ENCODE measurements around the gene SPEF2.

The SPEF2 gene

DNA sequence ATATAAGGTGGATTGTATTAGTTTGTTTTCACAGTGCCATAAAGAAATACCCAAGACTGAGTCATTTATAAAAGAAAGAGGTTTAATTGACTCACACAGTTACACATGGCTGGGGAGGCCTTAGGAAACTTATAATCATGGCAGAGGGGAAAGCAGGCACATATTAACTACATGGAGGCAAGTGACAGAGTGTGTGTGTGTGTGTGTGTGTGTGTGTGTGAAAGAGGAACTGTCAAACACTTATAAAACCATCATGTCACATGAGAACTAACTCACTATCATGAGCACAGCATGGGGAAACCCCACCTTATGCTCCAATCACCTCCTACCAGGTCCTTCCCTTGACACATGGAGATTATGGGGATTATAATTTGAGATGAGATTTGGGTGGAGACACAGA lies 118.6 kb downstream of the SPEF2 start:
- DNase-seq (ENCODE audit: insufficient read length) (no peak), FAIRE-seq (no peak)
- TF ChIP-seq POLR2A (IDR thresholded peaks at IDR 0.05; ENCODE audit: low read depth, low read length) (no peak), TAF1 (IDR thresholded peaks at IDR 0.05; ENCODE audit: borderline replicate concordance, low read depth, low read length) (no peak), POLR2AphosphoS5 (IDR thresholded peaks at IDR 0.05; ENCODE audit: low read depth, low read length) (no peak)

GRCh38 chr5:35741126-35741716 lies 123.6 kb downstream of the SPEF2 start:
- FAIRE-seq (no peak), DNase-seq (ENCODE audit: insufficient read length) (no peak)
- TF ChIP-seq TAF1 (IDR thresholded peaks at IDR 0.05; ENCODE audit: borderline replicate concordance, low read depth, low read length) = no peak

DNA sequence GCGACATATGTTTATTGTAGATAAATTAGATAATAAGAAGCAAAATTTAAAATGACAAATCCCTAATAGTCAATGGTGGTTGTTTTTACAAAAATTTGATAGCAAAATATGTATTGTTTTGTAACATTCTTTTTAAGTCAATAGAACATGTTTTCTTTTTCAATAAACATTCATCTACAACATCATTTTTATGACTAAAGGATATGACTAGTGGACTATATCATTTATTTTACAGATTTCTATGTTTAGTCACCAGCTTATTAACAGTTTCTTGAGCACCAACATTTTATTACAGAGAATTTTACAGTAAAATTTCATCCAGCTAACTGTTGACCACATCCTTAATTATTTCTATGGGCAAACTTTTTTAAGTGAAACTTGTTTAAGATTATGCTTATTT lies 124.3 kb downstream of the SPEF2 start:
- TF ChIP-seq POLR2AphosphoS5 (IDR thresholded peaks at IDR 0.05; ENCODE audit: low read depth, low read length) (no peak), TAF1 (IDR thresholded peaks at IDR 0.05; ENCODE audit: borderline replicate concordance, low read depth, low read length) (no peak), POLR2A (IDR thresholded peaks at IDR 0.05; ENCODE audit: low read depth, low read length) (no peak)
- DNase-seq (ENCODE audit: insufficient read length) (no peak), FAIRE-seq (no peak)

DNA sequence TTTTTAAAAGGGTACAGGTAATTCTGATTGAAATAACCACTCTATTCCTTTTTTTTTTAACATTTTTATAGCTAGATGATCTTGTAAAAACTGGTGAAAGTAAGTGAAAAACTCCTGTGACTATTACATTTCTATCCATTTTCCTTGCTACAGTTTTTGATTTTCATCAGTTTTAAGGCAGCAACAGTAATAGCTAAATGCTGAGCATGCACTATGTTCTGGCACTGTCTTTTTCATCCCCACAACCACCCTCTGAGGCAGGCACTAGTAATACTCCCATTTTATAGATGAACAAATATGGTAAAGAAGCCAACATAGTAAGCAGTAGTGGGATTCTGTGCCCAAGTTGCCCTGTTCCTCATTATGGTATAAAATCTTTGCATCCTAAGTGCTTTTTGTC lies 126.0 kb downstream of the SPEF2 start:
- DNase-seq (ENCODE audit: insufficient read length) = no peak
- no peak for FAIRE-seq
- no peak for TF ChIP-seq TAF1 (IDR thresholded peaks at IDR 0.05; ENCODE audit: borderline replicate concordance, low read depth, low read length)

DNA sequence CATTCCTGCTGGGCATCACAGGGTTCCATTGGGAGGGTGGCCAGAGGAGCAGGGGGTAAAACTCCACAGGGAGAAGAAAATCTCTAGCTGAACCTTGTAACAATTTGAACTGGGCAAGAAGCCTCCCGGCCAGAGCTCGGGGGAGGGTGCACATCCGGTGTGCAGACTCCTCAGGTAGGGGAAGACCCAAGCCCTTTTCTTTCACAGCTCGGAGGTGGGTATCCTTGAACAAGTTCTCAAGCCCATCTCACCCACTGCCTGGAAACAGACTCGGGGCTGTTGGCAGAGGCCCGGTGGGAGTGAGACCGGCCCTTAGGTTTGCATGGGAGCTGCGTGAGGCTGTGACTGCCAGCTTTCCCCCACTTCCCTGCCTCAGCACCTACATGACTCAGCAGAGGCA lies 127.5 kb downstream of the SPEF2 start:
- no peak for FAIRE-seq
- TF ChIP-seq POLR2AphosphoS5 (IDR thresholded peaks at IDR 0.05; ENCODE audit: low read depth, low read length) = no peak
- no peak for TF ChIP-seq TAF1 (IDR thresholded peaks at IDR 0.05; ENCODE audit: borderline replicate concordance, low read depth, low read length)
- no peak for TF ChIP-seq POLR2A (IDR thresholded peaks at IDR 0.05; ENCODE audit: low read depth, low read length)
- no peak for DNase-seq (ENCODE audit: insufficient read length)

DNA sequence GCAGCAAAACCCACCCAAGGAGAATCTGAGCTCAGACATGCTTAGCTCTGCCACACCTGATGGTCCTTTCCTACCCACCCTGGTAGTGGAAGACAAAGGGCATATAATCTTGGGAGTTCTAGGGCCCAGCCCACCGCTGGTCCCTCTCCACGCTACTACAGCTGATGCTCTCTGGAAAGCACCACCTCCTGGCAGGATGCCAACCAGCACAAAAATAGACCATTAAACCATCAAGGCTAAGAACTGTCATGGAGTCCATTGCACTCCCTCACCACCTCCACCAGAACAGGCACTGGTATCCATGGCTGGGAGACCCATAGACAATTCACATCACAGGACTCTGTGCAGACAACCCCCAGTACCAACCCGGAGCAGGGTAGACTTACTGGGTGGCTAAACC lies 128.0 kb downstream of the SPEF2 start:
- no peak for DNase-seq (ENCODE audit: insufficient read length)
- no peak for FAIRE-seq
- no peak for TF ChIP-seq POLR2A (IDR thresholded peaks at IDR 0.05; ENCODE audit: low read depth, low read length)
- TF ChIP-seq POLR2AphosphoS5 (IDR thresholded peaks at IDR 0.05; ENCODE audit: low read depth, low read length) = no peak
- no peak for TF ChIP-seq TAF1 (IDR thresholded peaks at IDR 0.05; ENCODE audit: borderline replicate concordance, low read depth, low read length)

- FAIRE-seq (no peak), DNase-seq (ENCODE audit: insufficient read length) (no peak)
- no peak for TF ChIP-seq POLR2A (IDR thresholded peaks at IDR 0.05; ENCODE audit: low read depth, low read length)
- no peak for TF ChIP-seq TAF1 (IDR thresholded peaks at IDR 0.05; ENCODE audit: borderline replicate concordance, low read depth, low read length)
- no peak for TF ChIP-seq POLR2AphosphoS5 (IDR thresholded peaks at IDR 0.05; ENCODE audit: low read depth, low read length)
Measured at GRCh38 chr5:35752012-35752411, 134.3 kb downstream of the SPEF2 start.

- FAIRE-seq (no peak), DNase-seq (ENCODE audit: insufficient read length) (no peak)
- TF ChIP-seq TAF1 (IDR thresholded peaks at IDR 0.05; ENCODE audit: borderline replicate concordance, low read depth, low read length) = no peak
- no peak for TF ChIP-seq POLR2AphosphoS5 (IDR thresholded peaks at IDR 0.05; ENCODE audit: low read depth, low read length)
- TF ChIP-seq POLR2A (IDR thresholded peaks at IDR 0.05; ENCODE audit: low read depth, low read length) = no peak
Measured at GRCh38 chr5:35753500-35753899, 135.8 kb downstream of the SPEF2 start.

DNA sequence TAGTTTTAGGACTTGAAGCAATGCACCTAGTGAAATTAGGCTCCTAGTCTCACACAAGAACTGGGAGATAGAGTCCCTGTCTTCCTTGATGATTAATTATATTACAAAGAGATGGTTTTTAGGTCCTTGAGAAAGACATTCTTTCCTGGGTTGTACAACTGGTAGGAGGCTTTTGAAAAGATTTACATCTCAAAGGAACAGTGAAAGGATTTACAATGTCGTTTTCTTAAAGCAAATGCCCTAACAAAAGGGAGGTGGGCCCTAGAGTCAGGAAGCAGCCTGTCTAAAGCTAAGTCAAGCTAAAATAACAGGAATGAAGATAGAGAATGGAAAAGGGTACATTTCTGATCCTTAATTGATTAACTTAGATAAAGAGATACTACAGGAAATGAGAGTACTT lies 136.8 kb downstream of the SPEF2 start:
- FAIRE-seq = no peak
- TF ChIP-seq POLR2A (IDR thresholded peaks at IDR 0.05; ENCODE audit: low read depth, low read length) (no peak), TAF1 (IDR thresholded peaks at IDR 0.05; ENCODE audit: borderline replicate concordance, low read depth, low read length) (no peak), POLR2AphosphoS5 (IDR thresholded peaks at IDR 0.05; ENCODE audit: low read depth, low read length) (no peak)

GRCh38 chr5:35755966-35756365 lies 138.3 kb downstream of the SPEF2 start:
- no peak for FAIRE-seq
- no peak for DNase-seq (ENCODE audit: insufficient read length)
- TF ChIP-seq TAF1 (IDR thresholded peaks at IDR 0.05; ENCODE audit: borderline replicate concordance, low read depth, low read length) = no peak
- TF ChIP-seq POLR2A (IDR thresholded peaks at IDR 0.05; ENCODE audit: low read depth, low read length) = no peak

More for the DNA sequence above, 136.8 kb downstream of the SPEF2 start:
- DNase-seq (ENCODE audit: insufficient read length) = no peak

DNA sequence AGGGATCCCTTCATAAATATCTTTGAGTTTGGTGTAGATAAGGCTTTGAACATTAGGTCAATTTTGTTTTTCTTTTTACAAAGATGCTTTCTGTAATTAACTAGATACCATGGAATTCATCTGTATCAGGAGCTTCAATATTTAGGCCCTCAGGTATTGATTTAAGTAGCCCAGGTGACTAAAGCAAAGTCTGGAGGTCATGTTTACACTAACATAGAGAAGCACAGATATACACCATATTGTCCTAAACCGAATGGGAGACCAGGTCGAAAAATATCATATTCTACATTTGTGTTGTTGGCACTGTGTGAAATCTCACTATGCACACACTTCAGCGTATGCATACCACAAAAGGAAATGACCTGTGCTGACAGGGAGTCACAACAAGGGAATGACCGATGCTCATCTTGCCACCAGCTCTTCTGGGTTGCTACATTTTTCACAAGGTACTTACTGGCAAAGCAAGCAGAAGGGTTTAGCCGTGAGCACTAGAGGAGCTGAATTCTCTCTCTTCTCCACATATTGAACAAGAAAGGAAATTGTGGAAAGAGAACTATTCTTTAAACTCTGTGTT lies 140.6 kb downstream of the SPEF2 start:
- FAIRE-seq = no peak
- TF ChIP-seq POLR2AphosphoS5 (IDR thresholded peaks at IDR 0.05; ENCODE audit: low read depth, low read length) = no peak
- TF ChIP-seq POLR2A (IDR thresholded peaks at IDR 0.05; ENCODE audit: low read depth, low read length) = no peak
- no peak for TF ChIP-seq TAF1 (IDR thresholded peaks at IDR 0.05; ENCODE audit: borderline replicate concordance, low read depth, low read length)

DNA sequence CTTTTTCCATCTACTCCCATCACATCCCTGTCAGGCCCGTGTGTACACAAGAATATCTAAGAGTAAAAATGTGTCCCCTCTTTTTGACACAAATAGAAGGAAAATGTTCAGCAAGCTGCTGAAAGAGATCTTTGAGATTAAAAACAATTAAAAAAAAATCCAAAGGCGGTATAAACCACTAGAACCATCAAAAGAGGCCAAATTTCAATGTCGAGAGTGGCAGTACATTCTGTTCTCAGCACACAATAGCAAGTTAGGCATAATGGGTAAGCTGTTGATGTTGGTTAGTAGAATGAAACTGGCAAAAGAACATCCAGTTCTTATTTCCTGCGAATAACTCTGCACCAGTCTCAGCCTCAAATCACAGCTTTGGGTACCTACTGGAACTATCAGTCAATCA lies 143.9 kb downstream of the SPEF2 start:
- TF ChIP-seq TAF1 (IDR thresholded peaks at IDR 0.05; ENCODE audit: borderline replicate concordance, low read depth, low read length) = no peak
- TF ChIP-seq POLR2A (IDR thresholded peaks at IDR 0.05; ENCODE audit: low read depth, low read length) = no peak
- TF ChIP-seq POLR2AphosphoS5 (IDR thresholded peaks at IDR 0.05; ENCODE audit: low read depth, low read length) = no peak
- no peak for DNase-seq (ENCODE audit: insufficient read length)
- no peak for FAIRE-seq

More for the DNA sequence above, 140.6 kb downstream of the SPEF2 start:
- DNase-seq (ENCODE audit: insufficient read length) = no peak

DNA sequence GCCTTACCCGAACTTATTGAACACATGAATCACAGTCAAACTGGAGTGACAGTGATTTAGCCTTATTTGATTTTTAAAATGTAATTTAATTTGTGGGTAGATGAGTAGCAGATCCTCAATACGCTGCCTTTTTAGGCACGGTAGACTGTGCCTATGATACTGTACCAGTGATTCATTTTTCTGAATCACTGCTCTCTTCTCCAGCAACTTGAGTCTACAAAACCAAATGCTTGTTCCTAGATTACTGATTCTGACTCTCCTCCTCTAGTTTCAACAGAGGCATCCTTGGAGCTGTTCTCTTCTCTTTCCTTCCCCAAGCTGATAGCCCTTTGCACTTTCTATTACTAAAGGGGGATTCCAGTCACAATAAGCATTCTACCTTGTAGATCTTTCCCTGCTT lies 144.7 kb downstream of the SPEF2 start:
- FAIRE-seq (no peak), DNase-seq (ENCODE audit: insufficient read length) (no peak)
- TF ChIP-seq POLR2A (IDR thresholded peaks at IDR 0.05; ENCODE audit: low read depth, low read length) (no peak), POLR2AphosphoS5 (IDR thresholded peaks at IDR 0.05; ENCODE audit: low read depth, low read length) (no peak), TAF1 (IDR thresholded peaks at IDR 0.05; ENCODE audit: borderline replicate concordance, low read depth, low read length) (no peak)

Data from GM12892 (cell line).